Breast epithelium (tissue), 3 donors: Measurements from ENCODE around the gene PRKAA2.

Experiments used
- POLR2AphosphoS5 ChIP-seq, 3 donors: sonication (generic); formaldehyde crosslinking; IDR thresholded peaks; one replicate each; pipeline ENCODE4 v1.6.1; 2017; ENCODE audit warnings: antibody characterized with exemption in 3 of 3
- TF ChIP-seq, protein P1 (sequence below), 3 donors: fragments of 450-650 bp; IDR thresholded peaks; one replicate each; pipeline ENCODE4 v1.5.1; 2016 to 2017; ENCODE audit warnings: antibody characterized with exemption in 3 of 3, mild to moderate bottlenecking in 3 of 3, moderate library complexity in 3 of 3

DNA sequence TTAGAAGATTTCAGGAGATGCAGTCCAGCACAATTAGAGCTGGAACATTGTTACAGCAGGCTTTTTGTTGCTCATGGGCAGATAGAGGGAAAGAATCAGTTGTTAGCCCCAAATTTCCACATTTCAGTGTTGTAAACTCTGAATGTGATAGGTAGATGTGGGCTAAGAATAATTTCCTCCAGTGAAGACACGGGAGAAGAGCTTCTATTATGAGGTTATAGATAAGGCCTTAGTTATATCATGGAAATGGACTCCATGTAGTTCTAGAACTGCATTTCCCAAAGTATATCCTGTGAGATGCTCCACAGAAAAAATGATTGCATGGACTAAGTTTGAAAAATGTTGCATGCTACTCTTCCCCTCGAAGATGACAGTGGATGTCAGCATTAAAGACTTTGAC, 64.9 kb downstream of the PRKAA2 start:
- TF ChIP-seq, protein P1, sequence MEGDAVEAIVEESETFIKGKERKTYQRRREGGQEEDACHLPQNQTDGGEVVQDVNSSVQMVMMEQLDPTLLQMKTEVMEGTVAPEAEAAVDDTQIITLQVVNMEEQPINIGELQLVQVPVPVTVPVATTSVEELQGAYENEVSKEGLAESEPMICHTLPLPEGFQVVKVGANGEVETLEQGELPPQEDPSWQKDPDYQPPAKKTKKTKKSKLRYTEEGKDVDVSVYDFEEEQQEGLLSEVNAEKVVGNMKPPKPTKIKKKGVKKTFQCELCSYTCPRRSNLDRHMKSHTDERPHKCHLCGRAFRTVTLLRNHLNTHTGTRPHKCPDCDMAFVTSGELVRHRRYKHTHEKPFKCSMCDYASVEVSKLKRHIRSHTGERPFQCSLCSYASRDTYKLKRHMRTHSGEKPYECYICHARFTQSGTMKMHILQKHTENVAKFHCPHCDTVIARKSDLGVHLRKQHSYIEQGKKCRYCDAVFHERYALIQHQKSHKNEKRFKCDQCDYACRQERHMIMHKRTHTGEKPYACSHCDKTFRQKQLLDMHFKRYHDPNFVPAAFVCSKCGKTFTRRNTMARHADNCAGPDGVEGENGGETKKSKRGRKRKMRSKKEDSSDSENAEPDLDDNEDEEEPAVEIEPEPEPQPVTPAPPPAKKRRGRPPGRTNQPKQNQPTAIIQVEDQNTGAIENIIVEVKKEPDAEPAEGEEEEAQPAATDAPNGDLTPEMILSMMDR (IDR thresholded peaks at IDR 0.05): no peak
- TF ChIP-seq POLR2AphosphoS5 (IDR thresholded peaks at IDR 0.05): no peak
